IMR-90 (cell line): Measurements from ENCODE around the gene CDC20B. TPM values are rescaled to one million over a fixed set of nuclear protein-coding genes. Genes with fewer than 3 reads are reported as not detected.

Experiments used
- ATAC-seq: fragments of 200-7000 bp; cut with Tn5 transposase; 2 replicates; pipeline ENCODE4 v1.9.1; 2020; ENCODE audit warnings: low read depth, mild to moderate bottlenecking, moderate library complexity
- Bru-seq: library from RNA; stranded (reverse); fragments of 400-500 nt; gene quantifications from one replicate; lab custom pipeline; 2021; lab: Mats Ljungman, UMichigan
- BruChase-seq, 2 experiments: library from RNA; stranded (reverse); fragments of 400-500 nt; gene quantifications; one replicate each; lab custom pipeline; 2021; lab: Mats Ljungman, UMichigan
- BruUV-seq: library from RNA; stranded (reverse); fragments of 400-500 nt; replicated peaks from 2 replicates; lab custom pipeline; 2021; lab: Mats Ljungman, UMichigan
- CTCF ChIA-PET: fragments of 300-600 bp; formaldehyde crosslinking; extraction: SDS; loops from one replicate; lab custom pipeline; 2021; ENCODE audit warnings: antibody characterized with exemption; lab: Yijun Ruan, JAX
- POLR2A ChIA-PET: fragments of 300-600 bp; sonication (Branson Sonifier 250); formaldehyde crosslinking; loops from one replicate; lab custom pipeline; 2022; ENCODE audit warnings: antibody characterized with exemption; ENCODE audit not compliant: unreplicated experiment; lab: Charles Lee
- DNase-seq: peaks from one replicate; pipeline ENCODE4 v3.0.0; 2013
- H2AFZ ChIP-seq: replicated peaks from 2 replicates; pipeline ENCODE3; 2013; ENCODE audit warnings: low read length, mild to moderate bottlenecking; ENCODE audit not compliant: poor library complexity
- H2AK5ac ChIP-seq: 2 replicates; pipeline ENCODE4 v1.6.1; 2013; ENCODE audit warnings: low read depth, low read length, inconsistent platforms
- H2AK9ac ChIP-seq: replicated peaks from 2 replicates; pipeline ENCODE3; 2013; ENCODE audit warnings: mild to moderate bottlenecking, low read depth, low read length, moderate library complexity; ENCODE audit not compliant: poor library complexity
- H2BK120ac ChIP-seq: 2 replicates; pipeline ENCODE4 v1.6.1; 2013; ENCODE audit warnings: low read depth, low read length, inconsistent platforms
- H2BK15ac ChIP-seq: 3 replicates; pipeline ENCODE4 v1.6.1; 2013; ENCODE audit warnings: low read depth, low read length, inconsistent platforms
- H2BK20ac ChIP-seq: 2 replicates; pipeline ENCODE4 v1.6.1; 2013; ENCODE audit warnings: low read depth, mild to moderate bottlenecking, inconsistent platforms, low read length, moderate library complexity
- H2BK5ac ChIP-seq: 2 replicates; pipeline ENCODE4 v1.6.1; 2013; ENCODE audit warnings: mild to moderate bottlenecking, low read depth, low read length, inconsistent platforms; ENCODE audit not compliant: poor library complexity, severe bottlenecking
- H3K14ac ChIP-seq: replicated peaks from 2 replicates; pipeline ENCODE4 v1.6.1; 2013; ENCODE audit warnings: low read depth, low read length, inconsistent platforms
- H3K18ac ChIP-seq: 2 replicates; pipeline ENCODE4 v1.6.1; 2013; ENCODE audit warnings: low read depth, low read length, control low read depth
- H3K23ac ChIP-seq: 2 replicates; pipeline ENCODE4 v1.6.1; 2013; ENCODE audit warnings: low read depth, low read length, inconsistent platforms
- H3K27ac ChIP-seq: 2 replicates; pipeline ENCODE4 v1.5.1; 2013; ENCODE audit warnings: mild to moderate bottlenecking, control low read depth, low read length; ENCODE audit not compliant: insufficient read depth
- H3K27me3 ChIP-seq: 2 replicates; pipeline ENCODE4 v1.6.1; 2013; ENCODE audit warnings: low read length; ENCODE audit not compliant: control insufficient read depth, insufficient read depth
- H3K36me3 ChIP-seq: 2 replicates; pipeline ENCODE4 v1.6.1; 2013; ENCODE audit warnings: low read length, mixed read lengths; ENCODE audit not compliant: control insufficient read depth, insufficient read depth
- H3K4ac ChIP-seq: 2 replicates; pipeline ENCODE4 v1.6.1; 2013; ENCODE audit warnings: low read depth, low read length, inconsistent platforms
- H3K4me1 ChIP-seq: 2 replicates; pipeline ENCODE4 v1.6.1; 2013; ENCODE audit warnings: low read length, mixed read lengths; ENCODE audit not compliant: control insufficient read depth, insufficient read depth
- H3K4me2 ChIP-seq: 2 replicates; pipeline ENCODE4 v1.6.1; 2013; ENCODE audit warnings: low read depth, mild to moderate bottlenecking, control low read depth, low read length, moderate library complexity
- H3K4me3 ChIP-seq: 2 replicates; pipeline ENCODE4 v1.5.1; 2013; ENCODE audit warnings: low read depth, mild to moderate bottlenecking, control low read depth, low read length, moderate library complexity; ENCODE audit not compliant: insufficient read depth
- H3K56ac ChIP-seq: 2 replicates; pipeline ENCODE4 v1.6.1; 2013; ENCODE audit warnings: low read length, inconsistent platforms; ENCODE audit not compliant: insufficient read depth; ENCODE audit errors: extremely low read depth
- H3K79me1 ChIP-seq, 2 experiments: 2 replicates each; pipeline ENCODE4 v1.6.1; 2013; ENCODE audit warnings: low read length in 2 of 2, inconsistent platforms in 1 of 2, low read depth in 1 of 2
- H3K9ac ChIP-seq: 2 replicates; pipeline ENCODE4 v1.6.1; 2013; ENCODE audit warnings: low read depth, low read length, control low read depth
- H3K9me1 ChIP-seq: 2 replicates; pipeline ENCODE4 v1.6.1; 2013; ENCODE audit warnings: low read length, inconsistent platforms; ENCODE audit not compliant: insufficient read depth
- H3K9me3 ChIP-seq: 2 replicates; pipeline ENCODE4 v1.6.1; 2013; ENCODE audit warnings: low read length; ENCODE audit not compliant: control insufficient read depth, insufficient read depth
- H4K20me1 ChIP-seq: 2 replicates; pipeline ENCODE4 v1.6.1; 2013; ENCODE audit warnings: low read length, inconsistent platforms; ENCODE audit not compliant: insufficient read depth
- H4K5ac ChIP-seq: 2 replicates; pipeline ENCODE4 v1.6.1; 2013; ENCODE audit warnings: mild to moderate bottlenecking, low read depth, low read length, control low read depth
- H4K8ac ChIP-seq, 2 experiments: 2 replicates each; pipeline ENCODE4 v1.6.1; 2013; ENCODE audit warnings: low read depth in 2 of 2, low read length in 2 of 2, control low read depth in 1 of 2, inconsistent platforms in 1 of 2
- H4K91ac ChIP-seq: 2 replicates; pipeline ENCODE4 v1.6.1; 2013; ENCODE audit warnings: low read depth, low read length, inconsistent platforms; ENCODE audit not compliant: insufficient read depth
- CTCF ChIP-seq: conservative IDR thresholded peaks from 2 replicates; pipeline ENCODE4 v1.5.1; 2012; ENCODE audit warnings: mild to moderate bottlenecking, low read depth, low read length, improper control_type of control experiment
- MAFK ChIP-seq: IDR thresholded peaks from 2 replicates; pipeline ENCODE4 v1.6.1; 2012; ENCODE audit warnings: low read depth, low read length, improper control_type of control experiment
- MAZ ChIP-seq: IDR thresholded peaks from 2 replicates; pipeline ENCODE4 v1.6.1; 2012; ENCODE audit warnings: low read depth, mild to moderate bottlenecking, low read length, improper control_type of control experiment, moderate library complexity, borderline replicate concordance
- MXI1 ChIP-seq: IDR thresholded peaks from 2 replicates; pipeline ENCODE4 v1.6.1; 2012; ENCODE audit warnings: low read depth, mild to moderate bottlenecking, low read length, moderate library complexity, borderline replicate concordance
- NFE2L2 ChIP-seq: fragments of 150-350 bp; IDR thresholded peaks from 2 replicates; pipeline ENCODE4 v1.6.1; 2016; ENCODE audit warnings: low read depth, mild to moderate bottlenecking, low read length
- WGBS, 2 experiments: methylation state at CpG; one replicate each; pipeline versions ENCODE4 v1.1.5 to v1.1.7; 2013; ENCODE audit warnings: missing lambda C conversion rate in 2 of 2; ENCODE audit not compliant: insufficient read length in 1 of 2; ENCODE audit errors: extremely low coverage in 2 of 2; 5-methylcytosine and 5-hydroxymethylcytosine counted together
- dilution Hi-C: fragments of 300-500 bp; cut with HindIII; formaldehyde crosslinking; loops from one replicate; pipeline ENCODE4 v1.14.3; 2018; ENCODE audit warnings: low sequenced_read_pairs; ENCODE audit not compliant: unreplicated experiment
- in situ Hi-C: fragments of 300-500 bp; cut with MboI; formaldehyde crosslinking; loops from 3 replicates; pipeline ENCODE4 v1.14.3; 2019; ENCODE audit warnings: low sequenced_read_pairs, inconsistent platforms, mixed read lengths
- intact Hi-C: fragments of 100-400 bp; cut with micrococcal nuclease; formaldehyde crosslinking; loops from 2 replicates; pipeline ENCODE4 v1.10.0; 2022
- long read RNA-seq: library from polyadenylated mRNA; unstranded; transcript quantifications from one replicate; pipeline ENCODE4 v2.0.0, GENCODE V29; 2021; ENCODE audit not compliant: unreplicated experiment
- polyA plus RNA-seq, 3 experiments: library from polyadenylated mRNA; depleted of rRNA; stranded (reverse); fragments of >200 nt; gene quantifications; 2 replicates each; pipeline ENCODE4 v1.2.3, GENCODE V29; 2012; ENCODE audit warnings: low replicate concordance in 1 of 3
- total RNA-seq: library from RNA; depleted of rRNA; stranded (reverse); fragments of >200 nt; gene quantifications from 2 replicates; pipeline ENCODE4 v1.2.3, GENCODE V29; 2012; rRNA removed

CDC20B gene, protein sequence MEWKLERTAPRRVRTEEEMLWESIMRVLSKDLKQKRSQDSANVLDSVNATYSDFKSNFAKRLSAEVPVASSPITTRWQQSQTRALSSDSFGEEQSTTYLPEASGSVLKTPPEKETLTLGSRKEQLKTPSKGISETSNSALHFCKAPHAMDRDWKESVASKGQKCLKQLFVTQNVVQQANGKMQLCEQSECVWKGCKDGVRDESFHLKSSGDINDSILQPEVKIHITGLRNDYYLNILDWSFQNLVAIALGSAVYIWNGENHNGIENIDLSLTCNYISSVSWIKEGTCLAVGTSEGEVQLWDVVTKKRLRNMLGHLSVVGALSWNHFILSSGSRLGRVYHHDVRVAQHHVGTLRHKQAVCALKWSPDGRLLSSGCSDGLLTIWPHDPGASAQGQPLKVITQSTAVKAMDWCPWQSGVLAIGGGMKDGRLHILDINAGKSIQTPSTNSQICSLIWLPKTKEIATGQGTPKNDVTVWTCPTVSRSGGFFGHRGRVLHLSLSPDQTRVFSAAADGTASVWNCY
- total RNA-seq = not detected in 2 replicates
- polyA plus RNA-seq (2012; rRNA removed) = not detected in 2 replicates
- polyA plus RNA-seq (2012; cell fraction: cytosol; rRNA removed) = not detected in 2 replicates
- polyA plus RNA-seq (2012; cell fraction: nucleus; rRNA removed; ENCODE audit: low replicate concordance) = 0.05 TPM in 1 of 2 replicates, not detected in the other
- Bru-seq, nascent RNA = percentile 3 among the genes with signal in this experiment
- BruChase-seq, experiment 1, labeled RNA remaining after a 6-hour chase = percentile 7 among the genes with signal in this experiment
- percentile 5 among the genes with signal in this experiment for BruChase-seq, experiment 2, labeled RNA remaining after a 2-hour chase
- long read RNA-seq = 0 reads

- Histone ChIP-seq H3K14ac (no peak within 1 kb of the TSS), H4K8ac (no peak within 1 kb of the TSS), H2BK120ac (no peak within 1 kb of the TSS), H3K9ac (peak within 1 kb of the TSS; percentile 18; the same call in 1 of the 2 replicates), H3K9me1 (no peaks in the 10 kb centered on the region; the same call in 1 of the 2 replicates), H2AK9ac (no peak within 1 kb of the TSS), H3K27ac (no peak within 1 kb of the TSS), H3K4me3 (peak within 1 kb of the TSS; percentile 55), H4K91ac (no peak within 1 kb of the TSS), H4K20me1 (peaks cover 8% of the 10 kb centered on the region; the same call in 1 of the 2 replicates), H3K4ac (0 out of 2 replicates have a peak within 1 kb of the TSS, but pooled peaks have one; percentile 3), H3K4me2 (peak within 1 kb of the TSS; percentile 100), H3K4me1 (peaks cover 7% of the 10 kb centered on the region), H3K27me3 (peaks cover 35% of the 10 kb centered on the region), H3K79me1 (no peaks in the 10 kb centered on the region), H4K5ac (no peak within 1 kb of the TSS), H3K56ac (no peak within 1 kb of the TSS), H3K23ac (peak within 1 kb of the TSS; percentile 52), H2BK15ac (no peak within 1 kb of the TSS), H3K36me3 (no peaks in the 10 kb centered on the region), H2AFZ (peak within 1 kb of the TSS; percentile 87), H3K9me3 (peaks cover 2% of the 10 kb centered on the region; the same call in 1 of the 2 replicates), H2BK20ac (no peak within 1 kb of the TSS), H2AK5ac (no peak within 1 kb of the TSS), H3K18ac (no peak within 1 kb of the TSS), H2BK5ac (no peak within 1 kb of the TSS)
- CTCF ChIA-PET = interaction anchor here (0.7 to 1.4 kb wide), 4 partner anchors 9 to 267 kb away, joined by 3 to 4 read pairs (median 3); no protein-coding TSS in a partner anchor
- peak; percentile 63 for DNase-seq
- whole genome bisulfite sequencing, 2 experiments = 0% methylated on average over 28 of the region's 69 CpGs; no CpG with 5 or more reads in 1 of the 2 experiments
- TF ChIP-seq NFE2L2 = no peak
- TF ChIP-seq MAFK = peak; percentile 54; the same call in 1 of the 2 replicates
- peak; percentile 63; the same call in 1 of the 2 replicates for TF ChIP-seq MAZ
- TF ChIP-seq CTCF = no peak
- 0 out of 2 replicates have a peak, but pooled peaks have one; percentile 4 for TF ChIP-seq MXI1
- POLR2A ChIA-PET = no interaction called here
- in situ Hi-C loops = loop anchor here (25.0 kb wide), 1 partner anchor 436 kb away; no protein-coding TSS in a partner anchor
- no TSS peak for BruUV-seq
- intact Hi-C loops = loop anchor here (5.0 kb wide), 4 partner anchors 84 to 764 kb away; partner anchors contain the start of genes DHX29 and MTREX
- ATAC-seq = peak; percentile 95
- dilution Hi-C loops = no loop called here
Observed at GRCh38 chr5:55172937-55173686, at the start of gene CDC20B. Gene CDC20B (minus strand): TSS chr5:55173177. CDS start chr5:55173000, 177 bp downstream.
